NK-92 (cell line): ENCODE measurements around the gene LAD1.

Experiments used
- DNase-seq: peaks from one replicate; lab custom pipeline; 2025; ENCODE audit not compliant: unreplicated experiment; lab: John Stamatoyannopoulos, UW

The LAD1 gene

DNA sequence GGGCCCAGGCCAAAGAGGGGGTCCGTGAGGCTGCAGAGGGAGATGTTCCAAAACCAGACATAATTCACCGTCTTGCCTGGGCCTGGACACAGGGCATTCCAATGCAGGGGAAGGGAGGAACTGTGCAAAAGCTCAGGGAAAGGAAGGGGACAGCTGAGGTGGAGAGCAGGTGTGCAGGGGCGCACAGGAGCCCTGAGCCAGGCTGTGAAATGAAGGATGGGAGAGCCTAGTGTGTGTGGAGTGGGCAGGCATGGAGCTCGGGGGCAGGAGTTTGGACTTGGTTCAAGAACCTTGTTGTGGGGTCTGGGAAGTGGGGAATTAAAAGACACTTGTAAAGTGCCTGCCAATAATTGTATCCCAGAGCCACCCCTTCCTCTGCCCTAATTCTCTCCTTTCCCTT lies 20.1 kb upstream of the LAD1 start:
- no peak for DNase-seq

DNA sequence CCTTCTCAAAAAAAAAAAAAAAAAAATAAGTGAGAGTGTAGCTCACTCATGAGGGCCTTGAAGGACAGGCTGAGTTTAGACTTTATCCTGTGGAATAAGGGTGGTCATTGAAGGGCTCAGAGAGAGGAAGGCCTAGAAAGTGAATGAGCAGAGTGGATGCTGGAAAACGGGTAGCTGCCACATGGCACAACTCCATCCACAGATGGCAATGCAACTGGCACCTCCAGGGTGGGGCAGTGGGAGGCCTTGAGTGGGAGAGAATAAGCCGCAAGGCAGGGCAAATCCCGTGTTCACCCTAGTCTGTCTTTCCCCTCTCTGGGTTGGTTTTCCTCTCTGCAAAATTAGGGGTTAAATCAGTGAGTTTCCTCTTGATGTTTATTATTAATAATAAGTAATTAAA lies 19.3 kb upstream of the LAD1 start:
- DNase-seq: no peak

DNA sequence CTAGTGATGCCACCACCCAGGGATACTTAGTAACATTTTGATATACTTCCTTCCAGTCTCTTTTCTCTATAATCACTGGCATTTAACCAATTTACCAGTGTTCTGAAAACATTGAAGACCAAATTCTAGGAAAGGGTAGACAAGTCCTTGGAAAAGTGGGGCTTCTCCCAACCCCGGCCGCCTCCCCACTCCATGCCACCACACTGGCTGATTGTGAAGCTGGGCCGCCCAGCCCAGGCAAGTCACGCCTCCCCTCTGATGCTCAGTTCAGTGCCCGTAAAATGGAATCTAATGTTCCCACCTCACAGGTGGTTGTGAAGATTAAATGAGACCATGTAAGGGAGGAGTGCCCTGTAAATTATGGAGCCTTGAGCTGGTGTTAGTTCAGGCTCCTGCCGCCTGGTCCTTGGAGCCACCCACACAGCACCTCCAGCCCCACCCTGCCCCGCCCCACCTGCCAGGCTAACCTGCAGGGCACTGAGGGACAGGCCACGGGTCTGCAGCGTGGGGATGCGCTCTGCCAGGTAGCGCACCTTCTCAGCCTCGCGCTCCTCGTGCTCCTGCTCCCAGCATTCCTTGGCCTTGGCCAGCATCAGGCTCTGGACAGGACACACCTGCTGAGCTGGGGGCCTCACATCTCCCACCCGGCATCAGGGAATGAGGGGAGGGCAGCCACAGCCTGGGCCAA lies 15.1 kb upstream of the LAD1 start:
- DNase-seq: no peak

DNA sequence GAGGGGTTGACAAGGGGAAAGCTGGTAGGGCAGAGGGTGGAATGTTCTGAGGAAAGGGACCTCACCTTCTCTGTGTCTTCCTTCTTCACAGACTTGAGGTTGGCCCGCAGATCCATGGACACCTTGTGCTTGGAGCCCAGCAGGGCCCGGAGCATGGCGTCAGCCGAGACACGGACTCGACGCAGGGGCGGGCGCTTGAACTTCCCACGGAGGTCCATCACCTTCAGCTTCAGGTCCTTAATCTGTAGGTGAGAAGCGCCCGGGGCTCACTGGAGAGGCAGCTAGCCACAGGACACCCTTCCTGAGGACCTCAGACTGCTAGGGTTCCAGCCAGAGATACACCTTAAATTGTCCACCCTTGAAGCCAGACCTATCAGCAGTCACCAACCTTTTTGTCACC lies 12.2 kb upstream of the LAD1 start:
- DNase-seq: no peak

DNA sequence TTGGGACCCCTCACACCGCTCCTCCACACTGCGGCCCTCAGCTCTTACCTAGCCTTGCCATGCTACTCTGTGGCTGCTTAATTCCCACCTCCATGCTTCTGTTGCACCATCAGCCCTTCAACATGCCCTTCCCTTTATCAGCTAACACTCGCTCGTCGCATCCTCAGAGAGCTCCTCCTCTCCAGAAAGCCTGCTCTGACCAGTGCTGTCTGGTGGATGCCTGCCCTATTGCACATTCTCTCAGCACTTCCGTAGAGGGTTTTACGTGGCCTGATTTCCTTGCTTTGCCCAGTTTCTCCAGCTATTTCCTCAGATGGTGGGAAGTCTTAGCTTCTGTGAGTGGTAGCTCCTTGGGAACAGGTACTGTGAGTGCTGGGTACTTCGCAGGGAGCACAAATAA lies 10.3 kb upstream of the LAD1 start:
- DNase-seq: no peak

DNA sequence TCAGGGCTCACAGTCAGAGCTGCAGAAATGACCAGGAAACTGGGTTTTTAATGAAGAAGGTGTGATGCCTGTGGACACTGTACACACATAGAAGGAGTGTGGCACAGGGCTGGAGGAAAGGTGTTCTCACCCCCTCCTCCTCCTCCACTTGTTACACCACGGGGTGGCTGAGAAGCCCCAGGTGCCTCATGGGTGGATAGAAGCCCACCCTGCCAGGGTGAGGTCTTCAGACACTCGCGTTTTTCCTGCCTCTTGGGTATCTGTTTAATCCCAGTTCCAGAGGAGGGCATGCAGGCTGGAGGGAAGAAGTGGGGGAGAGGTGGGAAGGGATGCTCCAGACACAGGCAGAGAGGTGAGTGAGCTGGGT lies 9.7 kb upstream of the LAD1 start:
- no peak for DNase-seq

DNA sequence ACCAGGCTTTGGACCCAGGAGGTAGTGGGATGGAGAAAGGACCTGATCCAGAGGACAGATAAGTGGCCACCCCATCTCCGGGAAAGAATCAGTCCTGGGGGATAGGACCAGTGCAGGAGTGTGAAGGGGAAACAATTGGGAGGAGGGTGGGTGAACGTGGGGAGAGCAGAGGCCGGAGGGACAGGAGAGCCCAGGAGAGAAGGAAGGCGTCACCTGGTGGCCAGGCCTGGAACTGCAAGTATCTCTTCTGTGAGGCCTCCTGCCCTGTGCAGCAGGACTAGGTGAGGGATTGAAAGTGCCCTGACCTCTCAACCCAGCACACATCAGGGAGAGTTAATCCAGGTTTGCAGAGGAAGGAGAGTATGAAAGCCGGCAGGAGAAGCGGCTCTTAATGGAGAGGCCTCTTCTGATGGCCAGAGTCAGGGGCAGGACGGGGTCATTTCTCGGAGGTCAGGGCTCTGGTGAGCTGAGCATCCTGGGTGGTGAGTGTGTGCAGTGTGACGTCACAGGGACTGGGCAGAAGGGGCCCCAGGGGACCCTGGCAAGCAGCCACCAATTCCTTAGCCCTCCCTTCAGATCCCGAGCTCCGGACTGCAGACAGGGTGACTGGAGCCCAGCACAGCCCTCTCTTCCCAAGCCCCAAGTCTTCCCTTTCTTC lies 9.2 kb upstream of the LAD1 start:
- no peak for DNase-seq

DNA sequence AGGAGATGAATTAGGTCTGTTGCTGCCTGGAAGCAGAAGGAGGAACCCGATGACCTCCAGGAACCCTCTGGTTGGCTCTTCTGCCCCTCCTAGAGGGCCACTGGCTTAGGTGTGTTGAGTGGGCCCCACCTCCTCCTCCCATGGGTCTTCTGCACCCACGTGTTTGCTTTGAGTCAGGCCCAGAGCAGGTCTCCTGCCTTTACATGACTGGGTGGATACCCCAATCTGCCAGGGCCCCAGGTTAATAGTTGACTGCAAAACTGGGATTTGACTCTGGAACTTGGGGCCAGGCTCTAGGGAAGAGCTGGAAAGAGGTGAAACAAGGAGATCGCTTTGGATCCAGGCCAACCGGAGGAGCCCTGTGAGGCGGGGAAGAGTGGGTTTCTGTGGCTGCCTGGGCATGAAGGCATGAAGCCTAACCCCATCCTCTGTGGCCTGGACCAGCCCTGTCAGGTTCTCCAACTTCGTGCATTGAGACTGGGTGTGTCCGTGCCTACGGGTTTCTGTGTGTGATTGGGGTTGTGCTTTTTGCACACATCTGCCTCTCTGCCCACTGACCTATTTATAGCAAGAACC lies 7.8 kb upstream of the LAD1 start:
- DNase-seq: no peak

DNA sequence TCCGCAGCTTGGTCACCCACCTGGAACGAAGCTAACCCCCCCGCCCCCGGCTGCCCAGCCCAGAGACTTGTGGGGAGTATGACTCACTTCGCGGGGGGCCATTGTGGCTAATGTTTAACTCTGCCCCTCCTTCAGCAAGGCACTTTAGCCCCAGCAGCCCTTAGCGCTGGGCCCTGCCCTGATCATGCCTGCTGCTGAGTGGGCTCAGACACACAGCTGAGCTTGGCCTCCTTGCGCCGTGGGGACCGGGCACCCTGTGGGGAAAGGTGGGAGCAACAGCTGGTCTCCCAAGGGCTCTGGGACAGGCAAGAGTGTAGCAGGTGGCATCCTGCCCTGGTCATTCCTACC lies 6.3 kb upstream of the LAD1 start:
- DNase-seq: no peak

DNA sequence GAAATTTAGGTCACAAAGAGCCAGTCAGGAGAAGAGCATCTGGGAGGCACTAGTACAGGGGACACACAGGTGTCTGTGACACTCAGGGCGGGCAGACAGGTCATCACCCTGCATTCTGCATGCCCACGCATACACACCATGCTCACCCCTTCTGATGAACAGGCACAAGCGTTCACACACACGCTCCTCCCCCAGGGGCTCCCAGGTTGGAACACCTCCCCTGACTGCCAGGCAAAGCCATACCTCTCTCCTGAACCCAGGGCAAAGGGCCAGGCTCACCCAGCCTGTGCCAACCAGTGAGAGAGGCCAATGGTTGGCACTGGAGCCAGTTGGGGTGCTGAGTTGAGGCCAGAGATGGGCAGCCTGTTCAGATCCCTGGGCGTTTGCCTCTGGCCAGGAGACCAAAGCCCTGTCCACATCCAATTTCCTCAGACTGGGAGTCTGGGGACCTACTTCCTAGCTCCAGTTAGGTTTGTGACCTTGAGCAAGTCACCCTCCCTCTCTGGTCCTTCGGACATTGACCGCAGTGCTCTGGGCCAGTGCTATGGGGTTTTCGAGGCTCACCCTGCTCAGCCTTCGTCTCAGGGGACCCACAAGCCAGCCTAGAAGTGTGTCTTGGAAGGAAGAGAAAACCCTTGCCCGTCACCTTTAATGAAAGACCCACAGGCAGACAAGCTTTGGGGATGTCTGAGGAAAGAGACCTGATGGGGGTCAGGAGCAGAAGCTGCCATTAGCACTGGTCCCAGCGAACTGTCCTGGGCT lies 5.8 kb upstream of the LAD1 start:
- no peak for DNase-seq

DNA sequence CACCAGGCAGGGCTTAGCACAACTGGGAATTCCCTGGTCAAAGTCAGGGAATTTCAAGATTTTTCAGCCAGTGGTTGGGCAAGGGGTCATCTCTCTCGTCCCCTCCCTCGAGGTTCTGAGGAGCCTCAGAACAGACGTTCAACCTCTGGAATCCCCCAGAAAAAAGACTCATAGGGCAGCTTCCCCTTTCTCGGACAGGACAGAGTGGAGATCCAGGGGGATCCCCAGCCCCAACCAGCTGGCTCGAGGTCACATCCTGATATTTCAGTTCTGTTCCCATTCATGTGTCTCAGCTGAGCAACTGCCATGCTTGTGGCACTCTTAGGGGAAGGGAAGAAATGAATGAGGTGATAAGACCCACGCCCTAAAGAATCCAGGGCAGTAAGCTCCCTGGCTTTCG lies 4.9 kb upstream of the LAD1 start:
- no peak for DNase-seq

DNA sequence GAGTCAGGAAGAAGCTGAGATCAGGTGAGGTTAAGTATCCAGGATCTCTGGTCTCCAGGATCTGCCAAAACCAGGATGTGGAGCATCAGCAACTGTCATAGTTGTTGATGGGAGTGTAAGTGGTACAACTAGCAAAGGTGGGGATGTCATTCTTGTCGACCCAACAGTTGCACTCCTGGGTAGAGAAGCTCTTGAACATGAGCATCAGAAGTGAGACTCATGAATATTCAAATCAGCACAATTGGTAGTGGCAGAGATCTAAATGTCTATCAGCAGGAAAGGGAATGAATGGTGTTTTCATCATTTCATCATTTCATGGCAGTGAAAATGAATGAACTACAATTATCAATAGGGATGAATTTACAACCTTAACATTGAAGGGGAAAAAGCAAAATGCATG lies 4.2 kb upstream of the LAD1 start:
- no peak for DNase-seq

DNA sequence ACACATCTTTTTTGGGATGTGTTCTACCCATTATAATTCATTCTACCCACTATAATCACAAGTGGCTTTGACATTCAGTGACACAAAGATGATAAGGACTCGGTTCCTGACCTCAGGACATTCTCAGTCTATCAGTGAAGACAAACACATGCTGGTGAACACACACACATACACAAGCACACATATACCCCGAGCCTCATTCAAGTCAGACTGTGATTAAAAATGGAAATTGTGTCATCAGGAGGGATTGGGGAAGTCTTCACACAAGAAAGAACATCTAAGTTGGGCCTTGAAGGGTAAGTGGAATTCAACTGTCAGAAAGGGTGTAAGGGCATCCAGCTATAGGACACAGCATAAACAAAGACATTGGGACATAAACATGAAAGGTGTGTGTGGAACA lies 2.6 kb upstream of the LAD1 start:
- DNase-seq: no peak

DNA sequence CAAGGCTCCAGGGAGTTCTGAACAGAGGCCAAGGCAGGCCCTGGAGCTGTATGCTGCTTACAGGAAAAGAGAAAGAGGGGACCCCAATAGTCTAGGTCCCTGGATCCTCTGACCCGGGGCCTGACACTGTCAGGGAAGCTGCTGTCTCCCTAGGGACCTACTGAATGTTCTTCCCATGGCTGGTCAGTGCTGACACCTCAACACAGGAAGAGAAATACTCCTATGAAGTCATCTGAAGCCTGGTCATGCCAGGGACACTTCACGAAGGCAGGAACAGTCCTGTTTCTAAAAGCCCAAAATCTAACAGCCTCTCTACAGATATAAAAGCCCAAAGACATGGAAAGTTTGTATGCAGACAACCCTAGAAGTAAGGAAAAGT lies 1.7 kb upstream of the LAD1 start:
- DNase-seq: no peak

DNA sequence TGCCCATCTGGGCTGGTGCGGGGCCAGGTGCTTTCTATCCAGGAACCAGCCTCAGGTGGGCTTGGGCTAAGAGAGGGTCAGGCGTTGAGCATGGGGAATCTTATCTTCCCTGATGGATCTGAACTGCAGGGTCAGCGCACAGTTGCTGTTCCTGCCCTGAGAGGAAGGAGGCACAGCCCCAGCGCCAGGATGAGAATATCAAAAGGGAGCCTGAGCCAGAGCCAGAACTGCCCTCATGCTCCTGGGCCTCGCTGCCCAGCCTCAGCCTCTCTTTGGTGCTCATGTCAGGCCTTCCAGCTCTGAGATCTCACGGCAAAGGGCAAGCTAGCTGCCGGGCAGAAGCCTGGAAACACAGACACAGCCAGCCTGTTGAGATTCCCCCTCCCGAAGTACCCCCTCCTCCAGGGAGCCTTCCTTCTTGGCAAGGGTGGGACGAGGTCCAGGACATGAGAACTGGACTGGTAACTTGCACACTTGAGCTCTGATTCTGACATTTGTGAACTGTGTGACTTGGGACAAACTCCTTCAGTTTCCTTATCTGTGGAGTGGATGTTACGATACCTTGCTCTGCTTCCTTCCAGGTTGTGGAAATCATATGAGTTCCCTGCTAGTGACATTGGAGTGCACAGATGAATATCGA lies 1.2 kb upstream of the LAD1 start:
- DNase-seq: no peak

DNA sequence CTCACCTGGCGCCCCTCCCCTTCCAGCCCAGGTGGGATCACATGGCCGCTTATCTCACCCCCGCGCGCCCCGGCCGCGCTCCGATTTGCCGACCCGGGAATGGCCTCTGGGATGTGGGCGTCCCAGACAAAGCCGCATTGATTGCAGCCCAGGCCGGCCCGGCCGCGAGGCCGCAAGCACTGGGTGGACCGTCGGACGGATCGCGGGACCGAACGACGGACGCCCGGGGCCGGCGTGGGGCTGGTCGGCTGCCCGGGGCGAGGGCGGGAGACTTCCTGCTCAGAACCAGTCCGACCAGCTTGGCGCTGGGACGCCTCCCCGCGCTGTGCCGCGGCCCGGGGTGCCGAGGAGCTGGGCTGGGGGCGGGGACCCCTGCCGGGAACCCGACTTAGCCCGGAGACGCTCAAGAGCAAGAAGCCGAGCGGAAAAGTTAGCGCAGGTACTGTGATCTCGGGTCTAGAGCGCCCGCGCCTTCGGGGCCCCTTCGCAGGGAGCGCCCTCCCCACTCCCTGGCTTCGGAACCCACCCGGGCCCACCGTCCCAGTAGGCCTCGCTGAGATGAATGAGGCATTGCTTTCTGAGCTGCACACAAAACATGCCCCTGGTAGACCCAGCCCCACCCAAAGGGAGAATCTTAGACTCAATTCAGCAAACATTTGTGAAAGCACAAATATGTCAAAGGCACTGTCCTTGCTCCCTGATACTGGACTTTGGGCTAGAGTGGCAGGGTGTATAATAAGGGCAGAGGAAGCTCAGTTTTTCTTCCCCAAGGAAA lies 415 bp upstream of the LAD1 start:
- no peak for DNase-seq

DNA sequence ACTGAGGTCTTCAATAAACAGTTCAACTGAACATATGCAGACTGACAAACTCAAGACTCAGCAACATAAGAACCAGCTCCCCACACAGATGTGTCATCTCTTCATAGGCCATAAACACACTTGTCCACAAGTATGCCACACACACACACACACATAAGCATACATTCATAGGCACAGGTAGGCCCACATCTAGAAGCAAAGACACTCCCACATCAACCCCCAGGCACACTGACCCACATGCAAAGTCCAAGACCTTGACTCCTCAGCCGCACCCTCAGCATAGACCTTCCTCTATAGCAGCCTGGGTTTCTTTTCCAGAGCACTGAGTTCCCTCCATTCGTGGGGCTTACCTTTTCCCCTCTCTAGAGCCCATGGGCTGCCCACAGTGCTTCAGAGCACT lies 1.4 kb downstream of the LAD1 start:
- no peak for DNase-seq

DNA sequence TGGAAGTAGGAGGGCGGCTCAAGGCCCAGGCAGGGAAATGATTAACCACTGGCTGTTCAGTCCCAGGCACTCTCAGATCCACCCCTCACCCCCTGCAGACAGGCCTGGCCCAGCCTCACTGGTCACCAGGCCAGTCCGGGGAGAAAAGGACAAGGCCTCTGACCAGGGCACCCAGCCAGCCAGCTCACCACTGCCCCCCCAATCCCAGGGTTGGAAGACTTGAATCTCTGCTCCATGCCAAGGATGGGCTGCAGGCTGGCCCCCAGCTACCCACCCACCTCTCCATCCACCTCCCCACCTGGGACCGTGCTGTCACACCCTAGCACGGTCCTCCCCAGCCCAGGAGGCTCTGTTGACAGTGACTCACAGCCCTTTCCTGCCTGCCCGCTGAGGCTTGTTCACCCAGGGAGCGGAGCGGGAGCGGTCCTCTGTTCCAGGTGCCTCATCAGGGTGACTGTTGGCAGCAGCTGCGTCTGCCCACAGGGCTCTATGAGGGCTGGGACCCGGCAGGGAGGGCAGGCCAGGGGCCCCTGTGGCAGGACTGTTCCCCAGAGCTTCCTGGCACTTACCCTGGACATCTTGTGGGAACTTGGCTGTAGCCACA lies 2.2 kb downstream of the LAD1 start:
- no peak for DNase-seq

DNA sequence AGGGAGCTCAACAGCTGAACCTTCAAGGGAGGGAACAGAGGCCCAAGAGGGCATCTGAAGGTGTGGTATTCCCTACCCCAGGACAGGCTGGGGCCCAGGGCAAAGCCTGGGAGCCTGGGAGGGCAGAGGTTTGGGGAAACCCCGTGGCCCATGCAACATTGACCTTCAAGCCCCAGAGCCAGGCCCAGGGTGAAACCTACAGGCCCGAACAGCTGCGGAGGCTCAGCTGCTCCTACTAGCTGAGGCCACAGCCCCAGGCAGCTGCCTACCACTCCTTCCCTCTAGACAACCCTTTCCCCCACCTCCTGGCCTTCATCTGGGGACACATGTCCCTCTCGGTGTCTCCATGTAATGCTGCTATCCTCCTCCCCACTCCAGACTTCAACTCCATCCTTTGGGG lies 3.2 kb downstream of the LAD1 start:
- DNase-seq: no peak

DNA sequence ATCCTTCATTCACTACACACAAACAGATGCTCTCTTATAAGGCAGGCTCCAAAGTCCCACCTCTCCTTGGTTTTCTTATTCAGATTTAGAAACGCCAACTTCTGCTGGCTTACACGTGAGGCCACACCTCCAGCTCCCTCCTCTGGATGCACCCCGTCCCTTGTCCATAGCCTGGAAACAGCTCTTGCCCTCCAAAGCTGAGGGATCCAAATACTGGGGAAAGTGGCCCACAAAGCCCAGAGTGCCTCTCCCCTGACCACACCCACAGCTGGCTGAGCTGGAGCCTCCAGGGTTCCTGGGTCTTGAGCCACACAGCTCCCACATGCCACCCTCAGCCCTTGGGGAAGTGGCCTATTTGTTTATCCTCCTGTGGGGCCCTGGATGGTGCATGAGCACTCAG lies 4.5 kb downstream of the LAD1 start:
- no peak for DNase-seq

DNA sequence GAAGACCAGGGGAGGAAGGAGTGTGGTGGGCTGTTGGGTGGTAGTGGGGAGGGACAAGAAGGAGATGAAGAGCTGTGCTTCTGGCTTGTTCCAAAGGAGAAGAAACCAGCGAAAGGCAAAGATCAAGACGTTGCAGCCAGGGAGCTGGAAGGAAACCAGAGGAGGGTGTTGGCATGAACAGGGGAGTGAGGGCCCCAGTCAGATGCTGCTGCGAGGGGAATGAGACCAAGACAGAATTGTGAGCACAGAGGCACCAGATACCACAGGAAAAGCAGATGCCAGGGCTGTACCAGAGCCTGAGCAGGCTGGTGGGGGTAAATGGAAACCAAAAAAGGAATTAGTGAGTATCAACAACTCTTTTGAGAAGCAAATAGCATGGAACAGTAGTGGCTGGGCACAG lies 6.0 kb downstream of the LAD1 start:
- no peak for DNase-seq
